GM20000 (cell line): Measurements from ENCODE around the gene RNF181.
A peak's percentile ranks its signal among the peaks of the same experiment; 100 is the strongest.

Source experiments
- DNase-seq: peaks from one replicate; pipeline ENCODE4 v3.0.0; 2012; ENCODE audit warnings: low spot score
- CTCF ChIP-seq: IDR thresholded peaks from 2 replicates; pipeline ENCODE4 v1.5.1; 2012; ENCODE audit warnings: mild to moderate bottlenecking, control low read depth; ENCODE audit errors: extremely low read depth, missing control alignments

RNF181 gene

GRCh38 chr2:85595301-85596025, at the start of gene RNF181:
Gene RNF181 (plus strand): TSS chr2:85595745. CDS start chr2:85595764, 19 bp downstream.
- DNase-seq, result peak; percentile 94
- no peak for TF ChIP-seq CTCF

- TF ChIP-seq CTCF, result no peak
Measured at GRCh38 chr2:85545780-85546240, 49.7 kb upstream of the RNF181 start.

GRCh38 chr2:85547089-85547858, 48.3 kb upstream of the RNF181 start:
- TF ChIP-seq CTCF, result no peak

More at GRCh38 chr2:85545780-85546240, 49.7 kb upstream of the RNF181 start:
- DNase-seq, result no peak

GRCh38 chr2:85547859-85548607, 47.5 kb upstream of the RNF181 start:
- DNase-seq, result no peak
- no peak for TF ChIP-seq CTCF

More at GRCh38 chr2:85547089-85547858, 48.3 kb upstream of the RNF181 start:
- no peak for DNase-seq

- no peak for DNase-seq
- TF ChIP-seq CTCF, result no peak
Measured at GRCh38 chr2:85548608-85548900, 47.0 kb upstream of the RNF181 start.

GRCh38 chr2:85549095-85549494, 46.5 kb upstream of the RNF181 start:
- DNase-seq, result no peak
- no peak for TF ChIP-seq CTCF

GRCh38 chr2:85549826-85550225, 45.7 kb upstream of the RNF181 start:
- no peak for DNase-seq
- TF ChIP-seq CTCF, result no peak
